Amygdala (tissue), 56 donors: ENCODE data around the gene TRIP12.
"Not testable (repeated sequence)": the region's sequence is repeated elsewhere in the genome, so short reads cannot be mapped to it uniquely, and the experiment has no call there.

Source experiments
- DNase-seq, 56 donors: peaks; one replicate each; lab custom pipeline; 2025; lab: John Stamatoyannopoulos, UW

Gene TRIP12

DNA sequence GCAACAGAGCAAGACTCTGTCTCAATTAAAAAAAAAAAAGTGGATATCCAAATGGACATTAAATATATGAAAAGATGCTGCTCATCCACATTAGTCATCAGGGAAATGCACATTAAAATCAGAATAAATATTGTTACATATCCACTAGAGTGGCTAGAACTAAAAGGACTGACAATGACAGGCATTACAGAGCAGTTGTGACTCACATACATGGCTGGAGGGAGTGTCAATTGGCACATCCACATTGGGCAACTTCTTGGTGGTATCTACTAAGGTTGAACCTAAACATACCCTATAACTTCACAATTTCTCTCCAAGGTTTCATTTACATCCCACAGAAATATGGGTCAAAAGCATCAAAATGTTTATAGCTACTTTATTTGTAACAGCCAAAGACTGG lies 193.4 kb downstream of the TRIP12 start:
- DNase-seq, result no peak

DNA sequence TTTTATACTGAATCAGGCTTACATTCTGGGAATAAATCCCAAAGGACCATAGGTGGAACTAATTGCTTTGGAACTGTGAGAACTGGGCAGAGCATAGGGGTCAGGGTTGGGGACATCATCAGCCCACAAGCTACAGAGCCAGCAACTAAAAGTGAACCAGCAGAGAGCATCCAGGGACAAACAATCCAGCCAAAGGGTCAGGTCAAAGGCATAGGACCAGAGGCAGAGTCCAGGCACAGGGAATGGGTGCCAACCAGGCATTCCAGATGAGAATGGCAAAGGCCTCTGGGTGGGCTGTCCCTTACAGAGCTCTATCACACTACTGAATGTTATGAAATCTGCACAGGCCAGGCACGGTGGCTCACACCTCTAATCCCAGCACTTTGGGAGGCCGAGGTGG lies 195.2 kb downstream of the TRIP12 start:
- no peak for DNase-seq

- DNase-seq, result no peak
These were observed 195.9 kb downstream of the TRIP12 start for GRCh38 chr2:229725716-229726574.

GRCh38 chr2:229723192-229723591 lies 198.6 kb downstream of the TRIP12 start:
- not testable (repeated sequence) for DNase-seq

GRCh38 chr2:229719926-229720647 lies 201.7 kb downstream of the TRIP12 start:
- DNase-seq, result no peak

- no peak for DNase-seq
These were observed 203.8 kb downstream of the TRIP12 start for GRCh38 chr2:229718057-229718456.

DNA sequence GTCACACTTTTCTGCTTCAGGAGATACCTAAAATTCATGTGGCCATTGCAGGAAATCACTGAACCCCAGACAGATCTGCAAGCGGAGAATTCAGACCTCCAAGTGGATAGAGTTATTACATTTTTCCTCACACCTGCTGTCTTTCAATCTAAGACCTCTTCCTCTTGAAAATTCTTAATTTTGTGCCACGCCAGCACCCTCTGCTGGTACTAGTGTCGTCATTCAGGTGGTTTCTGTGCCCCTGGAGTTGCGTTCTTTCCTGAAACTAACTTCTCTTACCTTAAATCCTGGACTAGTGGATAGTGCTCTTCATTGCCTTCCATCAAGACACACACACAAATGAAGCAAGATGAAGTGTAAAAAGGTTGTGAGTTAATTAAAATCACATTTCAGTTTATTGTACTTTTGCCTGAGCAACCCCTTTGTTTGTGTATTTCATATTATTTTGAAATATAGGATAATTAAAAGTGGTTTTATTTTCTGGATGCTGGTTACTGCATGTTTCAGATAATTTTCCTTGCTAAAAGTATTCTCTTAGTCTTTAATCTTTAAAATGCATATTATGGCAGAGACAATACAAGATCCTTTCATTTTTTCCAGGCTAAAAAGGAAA lies 205.8 kb downstream of the TRIP12 start:
- DNase-seq, result peak in 30 of 56 donors; percentile 2 to 63 (median 21)

DNA sequence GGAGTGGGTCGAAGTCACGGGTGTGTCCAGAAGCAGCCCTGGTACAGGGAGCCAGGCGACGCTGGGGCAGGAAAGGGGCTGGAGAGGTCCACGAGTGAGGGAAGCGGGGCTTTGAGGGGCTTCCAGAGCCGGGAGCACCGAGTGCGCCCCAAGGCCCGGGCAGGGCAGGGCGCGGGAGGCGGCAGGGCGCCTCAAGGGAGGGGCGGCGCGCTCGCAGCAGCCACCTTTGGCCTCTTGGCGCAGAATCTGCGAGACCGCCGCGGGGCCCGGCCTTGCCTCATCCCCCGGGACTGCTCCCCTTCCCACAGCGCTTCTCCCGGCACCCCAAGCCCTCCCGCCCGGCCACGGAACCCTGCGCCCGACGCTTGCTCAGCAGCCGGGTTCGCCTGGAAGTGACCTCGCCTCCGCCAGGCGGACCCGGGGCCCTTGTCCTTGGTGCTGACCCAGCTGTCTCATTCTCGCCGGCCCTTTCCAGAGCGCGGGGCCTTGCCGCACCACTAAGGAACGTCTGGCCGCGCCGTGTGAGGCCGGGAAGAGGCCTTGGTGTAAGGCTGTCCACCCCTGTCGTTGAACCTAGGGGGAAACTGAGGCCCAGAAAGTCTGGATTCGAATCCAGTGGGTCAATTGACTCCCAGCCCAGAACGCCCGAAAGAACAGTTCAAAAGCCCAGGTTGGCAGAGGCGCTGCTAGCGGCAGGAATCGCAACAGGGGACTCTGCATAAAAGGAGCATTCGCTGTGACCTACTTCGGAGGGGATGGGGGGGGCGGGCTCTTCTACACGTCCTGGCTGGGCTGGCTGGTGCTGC lies 206.9 kb downstream of the TRIP12 start:
- DNase-seq, result peak in 47 of 56 donors; percentile 12 to 75 (median 50)

DNA sequence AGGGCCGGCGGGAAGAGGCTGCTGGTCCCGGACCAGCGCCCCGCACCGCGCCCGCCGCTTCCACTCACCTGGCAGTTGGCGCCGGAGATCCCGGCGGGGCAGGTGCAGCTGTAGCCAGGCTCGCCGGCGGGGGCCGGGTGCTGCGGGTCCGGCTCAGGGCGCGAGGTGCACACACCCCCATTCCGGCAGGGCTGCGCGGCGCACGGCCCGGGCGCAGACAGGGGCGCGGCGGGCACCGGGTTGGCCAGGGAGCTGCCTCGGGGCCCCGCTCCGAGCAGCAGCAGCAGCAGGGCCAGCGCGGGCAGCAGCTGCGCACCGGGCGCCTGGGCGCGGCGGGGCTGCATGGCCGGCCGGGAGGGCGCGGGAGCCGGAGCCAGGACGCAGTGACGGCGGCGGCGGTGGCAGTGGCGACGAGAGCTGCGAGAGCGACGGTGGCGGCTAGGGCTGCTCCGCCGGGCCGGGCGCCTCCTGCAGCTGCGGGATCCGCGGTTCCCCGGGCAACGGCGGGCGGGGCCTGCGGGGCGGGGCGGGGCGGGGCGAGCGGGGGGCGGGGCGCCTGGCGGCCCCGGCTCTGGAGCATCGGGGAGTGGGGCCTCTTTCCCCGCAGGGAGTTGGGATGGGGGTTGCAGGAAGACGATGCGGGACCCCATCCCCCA lies 207.6 kb downstream of the TRIP12 start, which contains the start of gene DNER:
DNER (minus strand) TSS at position 476 of the 656 bp plus-strand sequence; CDS start at position 344, 132 bp downstream.
- DNase-seq, result peak in 55 of 56 donors; percentile 6 to 88 (median 68)
